ENCODE results near the gene RNF187. TPM values are rescaled to one million over a fixed set of nuclear protein-coding genes. Genes with fewer than 3 reads are reported as not detected.

The RNF187 gene
- total RNA-seq, 1 experiment from 2014 or later, result 143 TPM

- TF ChIP-seq POLR2AphosphoS5 (IDR thresholded peaks at IDR 0.05; ENCODE audit: low read depth, low read length) (no peak), CTCF (IDR thresholded peaks at IDR 0.05) (no peak), REST (IDR thresholded peaks at IDR 0.05; ENCODE audit: insufficient read depth in 1 of 2, low read depth in 2 of 2, low read length in 1 of 2) (no peak), SIN3A (IDR thresholded peaks at IDR 0.05; ENCODE audit: borderline replicate concordance, insufficient read depth, low read depth, low read length) (no peak), TCF7L2 (IDR thresholded peaks at IDR 0.05; ENCODE audit: low read depth, low read length) (no peak)
- Histone ChIP-seq H3K9me3 (ENCODE audit: control insufficient read depth, insufficient read depth, low read depth, low read length) (no peaks in the 10 kb centered on the region), H3K27me3 (ENCODE audit: control insufficient read depth, insufficient read depth, low read length) (no peaks in the 10 kb centered on the region), H3K36me3 (ENCODE audit: control insufficient read depth, insufficient read depth, low read length) (no peaks in the 10 kb centered on the region), H3K4me3 (ENCODE audit: low read depth in 2 of 2, low read length in 2 of 2) (no peak overlapping the region), H3K4me1 (ENCODE audit: control insufficient read depth, insufficient read depth, low read length) (peaks cover 17% of the 10 kb centered on the region), H3K27ac (ENCODE audit: low read length) (no peak overlapping the region)
- intact Hi-C loops (cut with micrococcal nuclease; ENCODE audit: unreplicated experiment) (no loop called here), in situ Hi-C loops (cut with HindIII; ENCODE audit: low pct_unique_long_range_greater_than_20kb, low sequenced_read_pairs) (no loop called here)
- POLR2A ChIA-PET, result no interaction called here
- no peak for DNase-seq (ENCODE audit: low read depth, low spot score)
- BruUV-seq (replicated peaks), result no TSS peak
- CTCF ChIA-PET, result no interaction called here
- no peak for ATAC-seq
Observed at GRCh38 chr1:228483789-228484188, 3.4 kb upstream of the RNF187 start.

- intact Hi-C loops (cut with micrococcal nuclease; ENCODE audit: unreplicated experiment), result no loop called here
- no peaks in the 10 kb centered on the region for H3K27me3 ChIP-seq (ENCODE audit: control insufficient read depth, insufficient read depth, low read length)
- TSS peak; percentile 90 for BruUV-seq (replicated peaks)
Observed at GRCh38 chr1:228486596-228487335, 416 bp upstream of the RNF187 start.

More at GRCh38 chr1:228486596-228487335, 416 bp upstream of the RNF187 start:
- Histone ChIP-seq H3K27ac (ENCODE audit: low read length) (peak overlapping the region; percentile 91), H3K9me3 (ENCODE audit: control insufficient read depth, insufficient read depth, low read depth, low read length) (no peaks in the 10 kb centered on the region), H3K36me3 (ENCODE audit: control insufficient read depth, insufficient read depth, low read length) (peaks cover 2% of the 10 kb centered on the region; the same call in 1 of the 2 replicates), H3K4me1 (ENCODE audit: control insufficient read depth, insufficient read depth, low read length) (peaks cover 23% of the 10 kb centered on the region), H3K4me3 (ENCODE audit: low read depth in 2 of 2, low read length in 2 of 2) (peak overlapping the region; percentile 86 to 98)
- in situ Hi-C loops (cut with HindIII; ENCODE audit: low pct_unique_long_range_greater_than_20kb, low sequenced_read_pairs), result no loop called here
- peak; percentile 82 for DNase-seq (ENCODE audit: low read depth, low spot score)
- CTCF ChIA-PET, result no interaction called here
- peak; percentile 84 for ATAC-seq
- no peak for TF ChIP-seq CTCF (IDR thresholded peaks at IDR 0.05)
- TF ChIP-seq TCF7L2 (IDR thresholded peaks at IDR 0.05; ENCODE audit: low read depth, low read length), result peak; percentile 22; the same call in 1 of the 2 replicates
- TF ChIP-seq REST (IDR thresholded peaks at IDR 0.05; ENCODE audit: insufficient read depth in 1 of 2, low read depth in 2 of 2, low read length in 1 of 2), result no peak; a peak in 1 of 4 replicates
- peak; percentile 57; the same call in 1 of the 2 replicates for TF ChIP-seq POLR2AphosphoS5 (IDR thresholded peaks at IDR 0.05; ENCODE audit: low read depth, low read length)
- 0 out of 2 replicates have a peak, but pooled peaks have one; percentile 44 for TF ChIP-seq SIN3A (IDR thresholded peaks at IDR 0.05; ENCODE audit: borderline replicate concordance, insufficient read depth, low read depth, low read length)
- POLR2A ChIA-PET, result interaction anchor here (0.7 kb wide), 1 partner anchor 98 kb away, joined by 8 read pairs; no protein-coding TSS in a partner anchor

All from Panc1 (cell line).